ENCODE measurements around the gene CLCN7.

The CLCN7 gene

GRCh38 chr16:1458977-1459341 is 15.9 kb downstream of the CLCN7 start:
- no peak for DNase-seq
- Histone ChIP-seq H3K4me3 (ENCODE audit: insufficient read depth in 1 of 2, low read depth in 1 of 2, low read length in 2 of 2) (no peak overlapping the region), H2BK15ac (ENCODE audit: low read depth, poor library complexity, severe bottlenecking) (no peak overlapping the region), H3K23ac (ENCODE audit: low read length in 2 of 2) (no peak overlapping the region), H2BK5ac (ENCODE audit: low read depth, low read length, poor library complexity, severe bottlenecking) (no peak overlapping the region), H3K9me3 (ENCODE audit: control insufficient read depth, low read length) (no peaks in the 10 kb centered on the region), H3K14ac (ENCODE audit: low read length in 2 of 2) (no peak overlapping the region), H3K18ac (ENCODE audit: low read depth in 1 of 2, low read length in 2 of 2) (no peak overlapping the region), H3K4ac (ENCODE audit: low read depth in 1 of 2, low read length in 2 of 2) (no peak overlapping the region), H4K91ac (ENCODE audit: low read length) (no peak overlapping the region), H2AK5ac (ENCODE audit: low read length, severe bottlenecking) (no peak overlapping the region), H3K4me2 (ENCODE audit: low read length, poor library complexity, severe bottlenecking) (no peak overlapping the region), H4K8ac (ENCODE audit: low read length) (no peak overlapping the region), H3K4me1 (ENCODE audit: control insufficient read depth, insufficient read depth, low read depth, low read length) (peaks cover 3% of the 10 kb centered on the region), H3K27me3 (ENCODE audit: control insufficient read depth in 1 of 2, insufficient read depth in 1 of 2, low read length in 2 of 2) (no peaks in the 10 kb centered on the region), H2BK12ac (ENCODE audit: low read length in 2 of 2) (no peak overlapping the region), H3K79me1 (replicated peaks; ENCODE audit: low read length, poor library complexity, severe bottlenecking) (peaks cover 43% of the 10 kb centered on the region), H2BK120ac (ENCODE audit: low read depth, low read length) (no peak overlapping the region), H3K36me3 (ENCODE audit: control insufficient read depth in 1 of 2, insufficient read depth in 2 of 2, low read depth in 1 of 2, low read length in 2 of 2) (peaks cover 73 to 75% of the 10 kb centered on the region in 2 experiments), H3K27ac (ENCODE audit: low read length, poor library complexity, severe bottlenecking) (no peak overlapping the region), H2AFZ (ENCODE audit: low read depth, low read length) (no peak overlapping the region), H3K9ac (ENCODE audit: low read length) (no peak overlapping the region)
- 91% methylated on average over 14 of the region's 14 CpGs for WGBS

- WGBS = 97% methylated on average over 26 of the region's 26 CpGs
Measured at GRCh38 chr16:1458336-1458976, 16.4 kb downstream of the CLCN7 start.

DNA sequence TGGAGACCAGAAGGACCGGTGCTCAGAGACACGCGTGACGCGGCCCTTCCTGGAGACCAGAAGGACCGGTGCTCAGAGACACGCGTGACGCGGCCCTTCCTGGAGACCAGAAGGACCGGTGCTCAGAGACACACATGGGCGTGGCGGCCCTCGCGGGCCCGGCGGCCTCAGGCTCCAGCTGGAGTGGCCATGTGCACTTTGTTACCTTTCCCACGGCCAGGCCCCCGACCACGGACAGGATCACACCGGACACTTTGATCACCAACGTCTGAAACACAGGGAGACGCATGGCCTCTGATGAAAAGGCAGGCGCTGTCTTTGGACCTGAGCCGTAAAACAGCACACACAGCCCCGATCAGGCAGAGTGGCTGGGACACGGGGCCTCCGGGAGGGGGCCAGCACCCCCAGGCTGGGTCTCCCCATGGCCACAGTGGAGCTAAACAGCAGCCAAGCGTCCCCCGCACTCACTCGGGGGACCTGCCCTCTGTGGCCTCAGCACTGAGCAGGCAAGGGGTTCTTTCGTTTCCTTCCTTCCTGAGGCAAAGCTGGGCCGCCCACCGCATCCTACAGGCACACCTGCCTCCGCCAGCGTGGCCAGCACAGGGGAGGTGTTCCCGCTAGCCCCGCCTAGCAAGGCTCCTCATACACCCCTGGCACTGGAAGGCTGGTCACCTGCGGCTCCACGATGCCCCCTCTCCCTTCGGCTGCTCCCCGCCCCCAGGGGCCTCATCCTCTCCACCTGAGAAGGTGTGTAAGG is 17.2 kb downstream of the CLCN7 start:
- Histone ChIP-seq H3K4me3 (ENCODE audit: insufficient read depth in 1 of 2, low read depth in 1 of 2, low read length in 2 of 2) (no peak overlapping the region), H3K36me3 (ENCODE audit: control insufficient read depth in 1 of 2, insufficient read depth in 2 of 2, low read depth in 1 of 2, low read length in 2 of 2) (peaks cover 72 to 83% of the 10 kb centered on the region in 2 experiments), H3K14ac (ENCODE audit: low read length in 2 of 2) (no peak overlapping the region), H2AFZ (ENCODE audit: low read depth, low read length) (no peak overlapping the region), H3K9ac (ENCODE audit: low read length) (no peak overlapping the region), H3K27ac (ENCODE audit: low read length, poor library complexity, severe bottlenecking) (no peak overlapping the region), H3K4me1 (ENCODE audit: control insufficient read depth, insufficient read depth, low read depth, low read length) (peaks cover 3% of the 10 kb centered on the region), H3K79me1 (replicated peaks; ENCODE audit: low read length, poor library complexity, severe bottlenecking) (peaks cover 35% of the 10 kb centered on the region), H2BK12ac (ENCODE audit: low read length in 2 of 2) (no peak overlapping the region), H3K23ac (ENCODE audit: low read length in 2 of 2) (no peak overlapping the region), H3K9me3 (ENCODE audit: control insufficient read depth, low read length) (no peaks in the 10 kb centered on the region), H4K8ac (ENCODE audit: low read length) (no peak overlapping the region), H3K4me2 (ENCODE audit: low read length, poor library complexity, severe bottlenecking) (no peak overlapping the region), H3K18ac (ENCODE audit: low read depth in 1 of 2, low read length in 2 of 2) (no peak overlapping the region), H2BK15ac (ENCODE audit: low read depth, poor library complexity, severe bottlenecking) (no peak overlapping the region), H2AK5ac (ENCODE audit: low read length, severe bottlenecking) (no peak overlapping the region), H3K27me3 (ENCODE audit: control insufficient read depth in 1 of 2, insufficient read depth in 1 of 2, low read length in 2 of 2) (no peaks in the 10 kb centered on the region), H4K91ac (ENCODE audit: low read length) (no peak overlapping the region), H2BK5ac (ENCODE audit: low read depth, low read length, poor library complexity, severe bottlenecking) (no peak overlapping the region), H3K4ac (ENCODE audit: low read depth in 1 of 2, low read length in 2 of 2) (no peak overlapping the region), H2BK120ac (ENCODE audit: low read depth, low read length) (no peak overlapping the region)
- 95% methylated on average over 42 of the region's 42 CpGs for WGBS
- no peak for DNase-seq

More at GRCh38 chr16:1458336-1458976, 16.4 kb downstream of the CLCN7 start:
- Histone ChIP-seq H3K27me3 (ENCODE audit: control insufficient read depth in 1 of 2, insufficient read depth in 1 of 2, low read length in 2 of 2) (no peaks in the 10 kb centered on the region), H3K4me2 (ENCODE audit: low read length, poor library complexity, severe bottlenecking) (no peak overlapping the region), H2AFZ (ENCODE audit: low read depth, low read length) (no peak overlapping the region), H2AK5ac (ENCODE audit: low read length, severe bottlenecking) (no peak overlapping the region), H3K23ac (ENCODE audit: low read length in 2 of 2) (no peak overlapping the region), H3K27ac (ENCODE audit: low read length, poor library complexity, severe bottlenecking) (no peak overlapping the region), H3K79me1 (replicated peaks; ENCODE audit: low read length, poor library complexity, severe bottlenecking) (peaks cover 41% of the 10 kb centered on the region), H3K14ac (ENCODE audit: low read length in 2 of 2) (no peak overlapping the region), H3K18ac (ENCODE audit: low read depth in 1 of 2, low read length in 2 of 2) (no peak overlapping the region), H3K4me1 (ENCODE audit: control insufficient read depth, insufficient read depth, low read depth, low read length) (peaks cover 3% of the 10 kb centered on the region), H3K9ac (ENCODE audit: low read length) (no peak overlapping the region), H2BK15ac (ENCODE audit: low read depth, poor library complexity, severe bottlenecking) (no peak overlapping the region), H2BK5ac (ENCODE audit: low read depth, low read length, poor library complexity, severe bottlenecking) (no peak overlapping the region), H3K4me3 (ENCODE audit: insufficient read depth in 1 of 2, low read depth in 1 of 2, low read length in 2 of 2) (peak overlapping the region in 1 of 2 experiments; percentile 8), H4K91ac (ENCODE audit: low read length) (no peak overlapping the region), H2BK120ac (ENCODE audit: low read depth, low read length) (no peak overlapping the region), H3K9me3 (ENCODE audit: control insufficient read depth, low read length) (no peaks in the 10 kb centered on the region), H4K8ac (ENCODE audit: low read length) (no peak overlapping the region), H2BK12ac (ENCODE audit: low read length in 2 of 2) (no peak overlapping the region), H3K36me3 (ENCODE audit: control insufficient read depth in 1 of 2, insufficient read depth in 2 of 2, low read depth in 1 of 2, low read length in 2 of 2) (peaks cover 74 to 80% of the 10 kb centered on the region in 2 experiments), H3K4ac (ENCODE audit: low read depth in 1 of 2, low read length in 2 of 2) (no peak overlapping the region)
- DNase-seq = no peak

GRCh38 chr16:1456951-1457350 is 17.9 kb downstream of the CLCN7 start:
- Histone ChIP-seq H3K14ac (ENCODE audit: low read length in 2 of 2) (no peak overlapping the region), H3K4ac (ENCODE audit: low read depth in 1 of 2, low read length in 2 of 2) (no peak overlapping the region), H4K91ac (ENCODE audit: low read length) (no peak overlapping the region), H3K9ac (ENCODE audit: low read length) (no peak overlapping the region), H2BK15ac (ENCODE audit: low read depth, poor library complexity, severe bottlenecking) (no peak overlapping the region), H3K4me1 (ENCODE audit: control insufficient read depth, insufficient read depth, low read depth, low read length) (peaks cover 3% of the 10 kb centered on the region), H3K79me1 (replicated peaks; ENCODE audit: low read length, poor library complexity, severe bottlenecking) (peaks cover 34% of the 10 kb centered on the region), H2AFZ (ENCODE audit: low read depth, low read length) (no peak overlapping the region), H4K8ac (ENCODE audit: low read length) (no peak overlapping the region), H2AK5ac (ENCODE audit: low read length, severe bottlenecking) (no peak overlapping the region), H3K27ac (ENCODE audit: low read length, poor library complexity, severe bottlenecking) (no peak overlapping the region), H3K18ac (ENCODE audit: low read depth in 1 of 2, low read length in 2 of 2) (no peak overlapping the region), H3K23ac (ENCODE audit: low read length in 2 of 2) (no peak overlapping the region), H2BK12ac (ENCODE audit: low read length in 2 of 2) (no peak overlapping the region), H2BK120ac (ENCODE audit: low read depth, low read length) (no peak overlapping the region), H3K9me3 (ENCODE audit: control insufficient read depth, low read length) (no peaks in the 10 kb centered on the region), H2BK5ac (ENCODE audit: low read depth, low read length, poor library complexity, severe bottlenecking) (no peak overlapping the region), H3K36me3 (ENCODE audit: control insufficient read depth in 1 of 2, insufficient read depth in 2 of 2, low read depth in 1 of 2, low read length in 2 of 2) (peaks cover 78 to 90% of the 10 kb centered on the region in 2 experiments), H3K4me3 (ENCODE audit: insufficient read depth in 1 of 2, low read depth in 1 of 2, low read length in 2 of 2) (no peak overlapping the region), H3K4me2 (ENCODE audit: low read length, poor library complexity, severe bottlenecking) (no peak overlapping the region), H3K27me3 (ENCODE audit: control insufficient read depth in 1 of 2, insufficient read depth in 1 of 2, low read length in 2 of 2) (no peaks in the 10 kb centered on the region)
- 97% methylated on average over 16 of the region's 16 CpGs for WGBS
- DNase-seq = no peak
